ENCODE data around the gene PARP11.

The PARP11 gene

DNA sequence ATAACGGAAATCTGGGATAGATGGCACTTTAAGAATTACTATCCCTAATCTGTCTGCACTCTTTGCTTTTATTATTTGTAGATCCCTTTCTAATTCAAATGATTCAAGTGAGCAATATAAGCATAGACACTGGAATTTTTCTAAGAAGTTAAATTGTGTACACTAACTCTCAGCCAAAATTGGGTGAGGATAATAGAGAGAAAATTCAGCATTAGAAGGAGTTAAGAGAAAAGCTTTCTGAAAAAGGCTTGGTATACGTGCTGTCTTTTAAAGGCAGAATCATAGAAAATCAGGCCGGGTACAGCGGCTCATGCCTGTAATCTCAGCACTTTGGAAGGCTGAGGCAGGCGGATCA is 63.2 kb downstream of the PARP11 start:
- no peak for DNase-seq (ENCODE audit: low spot score)
- Histone ChIP-seq H3K27ac (no peak overlapping the region), H3K4me3 (no peak overlapping the region)
- no peak for TF ChIP-seq CTCF (IDR thresholded peaks at IDR 0.05)

DNA sequence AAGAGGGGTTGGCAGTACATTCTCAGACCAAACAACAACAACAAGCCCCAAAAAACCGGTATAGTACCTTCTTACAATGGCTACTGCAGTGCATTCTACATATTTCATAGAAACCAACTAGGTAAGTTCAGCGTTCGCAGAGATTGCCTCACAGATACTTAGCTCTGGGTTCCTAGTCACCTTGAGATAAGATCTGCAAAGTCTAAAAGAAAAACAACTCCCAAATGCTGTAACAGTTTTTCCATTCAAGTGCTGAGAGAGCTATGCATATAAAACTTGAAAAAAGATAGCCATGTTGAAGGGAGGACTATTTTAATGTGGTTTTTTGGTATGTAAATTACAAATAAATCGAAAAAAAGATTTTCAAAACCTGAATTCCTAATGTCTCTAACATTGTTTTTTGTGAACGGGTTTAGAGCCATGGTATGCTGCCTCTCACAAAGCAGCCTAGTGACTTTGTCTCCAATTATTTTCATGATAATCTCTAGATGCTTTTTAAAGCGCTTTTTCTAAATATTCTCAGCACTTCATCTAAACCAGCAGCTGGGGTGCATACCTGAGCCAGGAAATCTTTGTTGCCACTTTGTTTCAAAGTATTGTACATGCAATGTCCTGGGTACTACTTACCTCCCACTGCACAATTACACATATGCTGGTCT is 63.7 kb downstream of the PARP11 start:
- no peak for TF ChIP-seq CTCF (IDR thresholded peaks at IDR 0.05)
- Histone ChIP-seq H3K4me3 (no peak overlapping the region), H3K27ac (no peak overlapping the region)
- DNase-seq (ENCODE audit: low spot score): no peak

DNA sequence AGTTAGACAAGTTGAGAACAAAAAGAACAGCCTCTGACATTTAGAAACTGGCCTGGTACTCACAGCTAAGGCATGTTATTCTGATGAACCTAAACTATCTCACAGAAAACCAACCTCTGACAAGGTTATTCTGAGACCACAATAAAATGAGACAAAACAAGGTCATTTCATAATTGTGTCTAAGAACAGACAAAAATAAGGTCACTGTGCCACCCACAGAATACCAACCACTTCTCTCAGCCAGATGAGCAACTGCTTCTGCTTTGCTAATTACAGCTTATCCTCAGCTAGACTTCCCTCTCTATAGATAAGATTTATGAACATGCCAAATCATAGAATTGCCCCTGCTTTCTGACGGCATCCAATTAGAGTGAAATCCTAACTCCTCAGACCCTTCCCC is 68.1 kb downstream of the PARP11 start:
- no peak for DNase-seq (ENCODE audit: low spot score)
- no peak overlapping the region for H3K4me3 ChIP-seq
- no peak overlapping the region for H3K27ac ChIP-seq
- TF ChIP-seq CTCF (IDR thresholded peaks at IDR 0.05): no peak

DNA sequence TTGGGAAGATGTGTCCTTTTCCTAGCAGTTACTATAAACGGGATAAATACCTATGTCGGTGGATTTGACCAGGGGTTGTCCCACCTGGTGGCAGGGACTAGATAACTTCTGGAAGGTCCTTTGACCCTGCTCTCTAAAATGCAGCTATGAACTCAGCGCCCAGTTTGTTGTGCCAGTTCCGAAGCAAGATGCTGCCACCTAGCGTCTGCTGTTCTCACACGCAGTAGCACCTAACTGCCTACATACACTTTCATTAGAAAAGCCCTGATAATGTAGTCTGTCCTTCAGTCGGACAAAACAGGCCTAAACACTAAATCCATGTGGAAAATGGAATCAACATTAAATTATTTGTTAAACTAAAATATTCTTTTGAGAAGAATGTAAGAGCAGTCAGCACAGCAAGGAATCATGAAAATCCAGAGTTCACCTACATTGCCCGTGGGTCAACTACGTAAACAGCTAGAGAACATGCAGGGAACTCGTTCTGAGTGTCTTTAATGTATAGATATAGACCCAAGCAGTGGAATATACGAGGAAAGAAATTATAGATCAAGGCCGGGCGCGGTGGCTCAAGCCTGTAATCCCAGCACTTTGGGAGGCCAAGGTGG is 69.2 kb downstream of the PARP11 start:
- peak; percentile 77 for TF ChIP-seq CTCF (IDR thresholded peaks at IDR 0.05)

DNA sequence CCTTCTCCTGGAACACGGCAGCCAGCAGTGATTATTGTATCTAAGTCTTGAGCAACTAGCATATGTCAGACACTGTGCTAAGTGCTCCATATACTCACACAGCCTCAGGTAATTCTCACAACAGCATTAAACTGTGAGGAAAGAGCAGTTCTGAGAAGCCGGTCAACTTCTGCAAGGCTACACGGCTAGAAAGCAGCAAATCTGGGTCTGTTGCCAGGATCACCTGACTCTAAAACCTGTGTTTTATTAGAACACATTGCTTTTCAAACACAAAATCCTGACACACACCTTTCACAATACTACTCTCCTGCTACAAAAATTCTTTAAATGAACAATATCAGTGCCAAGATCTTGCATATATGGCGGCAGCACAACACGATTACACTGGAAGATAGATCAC is 70.5 kb downstream of the PARP11 start:
- H3K4me3 ChIP-seq: no peak overlapping the region
- no peak for DNase-seq (ENCODE audit: low spot score)
- TF ChIP-seq CTCF (IDR thresholded peaks at IDR 0.05): no peak
- no peak overlapping the region for H3K27ac ChIP-seq

More for the DNA sequence above, 69.2 kb downstream of the PARP11 start:
- DNase-seq (ENCODE audit: low spot score): no peak
- Histone ChIP-seq H3K27ac (no peak overlapping the region), H3K4me3 (no peak overlapping the region)

- TF ChIP-seq CTCF (IDR thresholded peaks at IDR 0.05): no peak
- H3K4me3 ChIP-seq: no peak overlapping the region
- no peak for DNase-seq (ENCODE audit: low spot score)
- no peak overlapping the region for H3K27ac ChIP-seq
These were observed 75.6 kb downstream of the PARP11 start for GRCh38 chr12:3797531-3798048.
